Activated T-helper 17 cell treated with anti-CD3 and anti-CD28 coated beads, Interleukin-2, amount 50 U/mL, for 72 hours (primary cell): ENCODE results near the gene VTN. TPM values are rescaled to one million over a fixed set of nuclear protein-coding genes. Genes with fewer than 3 reads are reported as not detected.

Experiments
- ATAC-seq: fragments of 150-1000 bp; cut with Tn5 transposase; replicated peaks from 2 replicates; pipeline ENCODE4 v1.10.0; 2021; ENCODE audit warnings: mild to moderate bottlenecking, moderate library complexity
- H3K27ac Mint-ChIP-seq: one replicate; pipeline ENCODE4 v1.8.0; 2022; ENCODE audit warnings: mixed read lengths
- H3K27me3 Mint-ChIP-seq: one replicate; pipeline ENCODE4 v1.8.0; 2022; ENCODE audit warnings: mixed read lengths
- H3K36me3 Mint-ChIP-seq: one replicate; pipeline ENCODE4 v1.8.0; 2022; ENCODE audit warnings: low read depth, mild to moderate bottlenecking, mixed read lengths
- H3K4me1 Mint-ChIP-seq: one replicate; pipeline ENCODE4 v1.8.0; 2022; ENCODE audit warnings: mixed read lengths
- H3K4me3 Mint-ChIP-seq: one replicate; pipeline ENCODE4 v1.8.0; 2022; ENCODE audit warnings: mild to moderate bottlenecking, mixed read lengths
- H3K9me3 Mint-ChIP-seq: one replicate; pipeline ENCODE4 v1.8.0; 2022; ENCODE audit warnings: mixed read lengths
- total RNA-seq, 2 donors: library from RNA; stranded (reverse); gene quantifications; one replicate each; pipeline ENCODE4 v1.2.3, GENCODE V29; 2022

The VTN gene
- under 1 TPM; 0.16 to 0.43 TPM for total RNA-seq

DNA sequence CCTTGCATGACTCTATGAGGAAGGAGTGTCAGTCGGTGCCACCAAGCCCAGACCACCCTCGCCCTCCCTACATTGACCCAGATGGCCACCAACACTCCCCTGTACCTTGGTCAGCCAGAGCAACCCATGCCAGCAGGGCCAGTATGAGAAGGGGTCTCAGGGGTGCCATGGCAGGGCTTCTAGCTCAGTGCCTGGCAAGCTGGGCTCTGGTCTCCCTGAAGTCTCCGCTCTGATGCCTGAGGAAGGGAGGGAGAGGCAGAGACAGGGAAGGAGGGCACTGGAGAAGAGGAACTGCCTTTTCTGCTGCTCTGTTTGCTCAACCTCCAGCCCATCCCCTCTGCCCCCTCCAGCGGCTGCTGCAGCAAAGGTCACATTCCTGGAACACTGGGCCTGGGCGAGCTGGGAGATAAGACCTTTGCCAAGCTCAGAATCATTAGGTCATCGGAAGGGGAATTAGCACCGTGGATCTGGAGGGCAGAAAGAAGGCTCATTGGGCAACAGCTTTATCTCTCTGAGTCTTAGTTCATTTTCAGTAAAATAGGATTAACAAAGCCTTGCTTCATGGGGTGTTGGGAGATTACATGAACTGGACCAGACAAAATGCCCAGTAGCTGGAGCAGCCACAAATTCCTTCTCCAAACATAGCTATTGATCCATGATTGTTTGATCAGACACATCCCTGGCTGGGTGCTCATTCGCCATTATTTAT is at the start of gene VTN:
VTN (minus strand) TSS at position 273 of the 709 bp plus-strand sequence; CDS start at position 169, 104 bp downstream.
- peaks cover 25% of the 10 kb centered on the region for H3K36me3 Mint-ChIP-seq
- H3K4me1 Mint-ChIP-seq: peaks cover 7% of the 10 kb centered on the region
- H3K4me3 Mint-ChIP-seq: peak within 1 kb of the TSS; percentile 90
- no peaks in the 10 kb centered on the region for H3K9me3 Mint-ChIP-seq
- H3K27ac Mint-ChIP-seq: peak within 1 kb of the TSS; percentile 97
- no peak for ATAC-seq
- no peaks in the 10 kb centered on the region for H3K27me3 Mint-ChIP-seq

DNA sequence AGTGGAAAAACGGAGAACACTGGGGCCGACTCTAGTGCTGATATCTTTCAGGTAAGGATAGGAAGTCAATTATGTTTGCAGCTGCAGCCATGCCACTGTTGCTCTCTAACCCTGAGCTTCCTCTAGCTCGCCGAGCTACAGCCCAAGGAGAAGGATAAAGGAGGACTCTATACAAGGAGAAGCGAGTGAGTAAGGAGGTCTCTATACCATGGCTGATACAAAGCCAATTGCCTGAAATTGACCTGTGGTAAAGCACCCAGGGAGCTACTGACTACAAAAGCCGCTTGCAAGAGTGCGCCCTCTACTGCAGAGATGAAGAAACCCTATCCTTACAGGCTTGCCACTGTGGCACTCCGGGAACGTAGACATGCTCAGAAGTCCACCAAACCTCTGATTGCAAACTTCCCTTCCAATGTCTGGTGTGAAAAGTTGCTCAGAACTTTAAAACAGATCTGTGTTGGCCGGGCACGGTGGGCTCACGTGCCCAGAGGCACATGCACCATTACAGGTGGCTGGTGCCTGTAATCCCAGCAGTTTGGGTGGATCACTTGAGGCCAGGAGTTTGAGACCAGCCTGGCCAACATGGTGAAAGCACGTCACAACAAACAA is 46.7 kb upstream of the VTN start:
- Mint-ChIP-seq H3K27me3 (peaks cover 4% of the 10 kb centered on the region), H3K36me3 (no peaks in the 10 kb centered on the region), H3K27ac (no peak overlapping the region), H3K9me3 (no peaks in the 10 kb centered on the region), H3K4me3 (no peak overlapping the region), H3K4me1 (no peaks in the 10 kb centered on the region)
- peak; percentile 93 for ATAC-seq

DNA sequence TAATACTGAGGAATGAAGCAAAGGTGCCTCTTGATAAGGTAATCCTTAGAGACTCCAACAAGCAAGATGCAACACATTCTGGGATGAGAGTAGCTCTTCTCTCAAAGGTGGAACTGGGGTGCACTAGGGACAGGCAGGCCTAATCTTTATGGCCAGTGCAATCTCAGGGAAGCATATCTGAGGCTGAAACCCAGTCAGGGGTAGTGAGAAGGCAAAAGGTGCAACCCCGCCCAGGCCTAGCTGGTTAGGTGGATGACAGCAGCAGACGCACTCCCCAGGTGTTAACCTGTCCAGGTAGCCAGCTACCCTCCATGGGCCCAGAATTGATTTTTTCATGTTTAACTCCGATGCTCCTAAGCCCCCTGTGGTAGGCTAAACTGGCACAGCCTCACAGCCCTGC is 45.8 kb upstream of the VTN start:
- H3K4me1 Mint-ChIP-seq: no peaks in the 10 kb centered on the region
- H3K27ac Mint-ChIP-seq: no peak overlapping the region
- ATAC-seq: no peak
- H3K36me3 Mint-ChIP-seq: no peaks in the 10 kb centered on the region
- no peak overlapping the region for H3K4me3 Mint-ChIP-seq
- no peaks in the 10 kb centered on the region for H3K9me3 Mint-ChIP-seq
- peaks cover 4% of the 10 kb centered on the region for H3K27me3 Mint-ChIP-seq

GRCh38 chr17:28413804-28414203 is 43.7 kb upstream of the VTN start:
- Mint-ChIP-seq H3K27me3 (peaks cover 3% of the 10 kb centered on the region), H3K4me3 (no peak overlapping the region), H3K27ac (no peak overlapping the region), H3K4me1 (no peaks in the 10 kb centered on the region), H3K9me3 (no peaks in the 10 kb centered on the region), H3K36me3 (no peaks in the 10 kb centered on the region)
- no peak for ATAC-seq

DNA sequence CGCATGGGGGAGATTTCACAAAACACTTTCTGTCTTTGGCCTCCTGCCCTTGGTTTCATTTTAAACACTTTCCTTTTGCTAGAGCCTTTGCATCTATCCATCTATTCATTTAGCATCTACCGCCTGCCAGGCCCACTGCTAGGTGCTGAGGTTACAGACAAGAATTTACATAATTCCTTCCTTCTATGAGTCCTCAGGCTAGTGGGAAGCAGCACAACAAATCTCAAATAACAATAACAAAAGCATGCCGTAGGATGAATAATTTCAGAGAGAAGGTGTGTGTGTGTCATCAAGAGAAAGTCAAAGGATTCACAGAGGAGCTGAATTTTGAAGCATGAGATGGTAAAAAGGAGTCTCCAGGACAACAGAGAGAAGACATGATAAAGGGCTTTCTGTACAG is 42.0 kb upstream of the VTN start:
- Mint-ChIP-seq H3K27me3 (peaks cover 11% of the 10 kb centered on the region), H3K4me3 (no peak overlapping the region), H3K27ac (no peak overlapping the region), H3K36me3 (no peaks in the 10 kb centered on the region), H3K9me3 (no peaks in the 10 kb centered on the region), H3K4me1 (no peaks in the 10 kb centered on the region)
- ATAC-seq: no peak

- Mint-ChIP-seq H3K27me3 (peaks cover 11% of the 10 kb centered on the region), H3K4me1 (peaks cover 9% of the 10 kb centered on the region), H3K4me3 (no peak overlapping the region), H3K27ac (no peak overlapping the region), H3K9me3 (no peaks in the 10 kb centered on the region), H3K36me3 (no peaks in the 10 kb centered on the region)
- ATAC-seq: no peak
Observed at GRCh38 chr17:28407974-28408306, 37.8 kb upstream of the VTN start.

DNA sequence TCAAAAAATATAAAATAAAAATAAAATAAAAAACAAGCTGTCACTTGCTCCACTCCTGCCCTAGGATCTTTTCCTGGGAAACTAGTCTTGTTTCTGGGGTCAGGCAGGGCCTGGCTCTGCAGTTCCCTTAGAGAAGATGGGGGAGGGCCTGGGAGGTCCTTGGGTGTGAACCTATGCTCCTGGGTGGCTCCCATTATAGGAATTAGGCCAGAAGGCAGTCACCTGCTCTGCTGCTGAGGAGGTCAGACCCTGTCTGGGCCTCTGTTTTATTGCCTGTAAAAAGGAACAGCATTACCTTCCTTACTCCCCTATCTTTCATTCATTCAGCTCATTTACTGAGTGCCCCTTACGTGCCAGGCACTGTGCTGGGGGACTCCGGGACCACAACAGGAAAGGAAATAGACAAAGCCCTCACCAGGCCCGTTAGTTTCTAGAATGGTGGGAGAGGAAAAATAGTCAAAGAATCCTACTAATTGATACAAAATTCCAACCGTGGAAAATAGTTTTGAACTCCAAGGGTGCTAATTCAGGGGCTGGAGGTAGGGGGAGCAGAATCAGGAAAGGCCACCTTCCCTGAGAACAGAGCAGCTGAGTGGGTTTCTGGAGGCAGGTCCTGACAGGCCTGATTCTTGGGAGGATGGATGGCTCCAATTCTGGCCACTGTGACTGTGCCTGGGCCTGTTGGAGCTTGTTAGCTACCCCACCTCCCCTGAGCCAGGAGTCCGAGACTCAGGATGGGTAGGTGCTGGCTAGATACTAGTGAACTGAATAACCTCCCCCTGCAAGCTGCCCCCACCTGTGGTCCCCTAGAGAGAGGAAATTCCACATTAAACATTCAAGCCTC is 37.2 kb upstream of the VTN start:
- peak overlapping the region; percentile 76 for H3K4me3 Mint-ChIP-seq
- no peak overlapping the region for H3K27ac Mint-ChIP-seq
- peaks cover 11% of the 10 kb centered on the region for H3K27me3 Mint-ChIP-seq
- H3K9me3 Mint-ChIP-seq: no peaks in the 10 kb centered on the region
- no peaks in the 10 kb centered on the region for H3K36me3 Mint-ChIP-seq
- H3K4me1 Mint-ChIP-seq: peaks cover 13% of the 10 kb centered on the region
- no peak for ATAC-seq

DNA sequence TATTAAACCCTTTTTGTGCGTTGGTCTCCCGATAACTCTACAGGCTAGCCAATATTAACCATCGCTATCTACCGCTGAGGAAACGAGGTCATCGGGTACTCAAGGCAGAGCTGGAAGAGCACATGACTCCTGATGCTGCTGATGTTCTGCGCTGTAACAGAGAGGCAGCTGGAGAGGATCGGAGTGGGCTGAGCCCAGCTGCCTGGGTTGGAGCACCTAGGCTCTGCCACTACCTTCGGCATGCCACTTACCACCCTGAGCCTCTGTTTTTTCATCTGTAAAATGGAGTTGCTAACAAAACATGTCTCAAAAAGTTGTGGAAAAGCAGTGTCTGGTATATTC is 36.3 kb upstream of the VTN start:
- Mint-ChIP-seq H3K27me3 (peaks cover 11% of the 10 kb centered on the region), H3K4me1 (peaks cover 13% of the 10 kb centered on the region), H3K4me3 (peak overlapping the region; percentile 76), H3K27ac (no peak overlapping the region), H3K9me3 (no peaks in the 10 kb centered on the region), H3K36me3 (no peaks in the 10 kb centered on the region)
- peak; percentile 38 for ATAC-seq

- peak within 1 kb of the TSS; percentile 76 for H3K4me3 Mint-ChIP-seq
- ATAC-seq: peak; percentile 83
- H3K27me3 Mint-ChIP-seq: peaks cover 10% of the 10 kb centered on the region
- H3K36me3 Mint-ChIP-seq: no peaks in the 10 kb centered on the region
- no peaks in the 10 kb centered on the region for H3K9me3 Mint-ChIP-seq
- H3K4me1 Mint-ChIP-seq: peaks cover 13% of the 10 kb centered on the region
- H3K27ac Mint-ChIP-seq: peak within 1 kb of the TSS; percentile 33
Observed at GRCh38 chr17:28405632-28406472, 35.7 kb upstream of the VTN start, which contains the start of gene SLC46A1. TSS of gene SLC46A1 (minus strand) at chr17:28406212. CDS start at chr17:28406114, 98 bp downstream.

DNA sequence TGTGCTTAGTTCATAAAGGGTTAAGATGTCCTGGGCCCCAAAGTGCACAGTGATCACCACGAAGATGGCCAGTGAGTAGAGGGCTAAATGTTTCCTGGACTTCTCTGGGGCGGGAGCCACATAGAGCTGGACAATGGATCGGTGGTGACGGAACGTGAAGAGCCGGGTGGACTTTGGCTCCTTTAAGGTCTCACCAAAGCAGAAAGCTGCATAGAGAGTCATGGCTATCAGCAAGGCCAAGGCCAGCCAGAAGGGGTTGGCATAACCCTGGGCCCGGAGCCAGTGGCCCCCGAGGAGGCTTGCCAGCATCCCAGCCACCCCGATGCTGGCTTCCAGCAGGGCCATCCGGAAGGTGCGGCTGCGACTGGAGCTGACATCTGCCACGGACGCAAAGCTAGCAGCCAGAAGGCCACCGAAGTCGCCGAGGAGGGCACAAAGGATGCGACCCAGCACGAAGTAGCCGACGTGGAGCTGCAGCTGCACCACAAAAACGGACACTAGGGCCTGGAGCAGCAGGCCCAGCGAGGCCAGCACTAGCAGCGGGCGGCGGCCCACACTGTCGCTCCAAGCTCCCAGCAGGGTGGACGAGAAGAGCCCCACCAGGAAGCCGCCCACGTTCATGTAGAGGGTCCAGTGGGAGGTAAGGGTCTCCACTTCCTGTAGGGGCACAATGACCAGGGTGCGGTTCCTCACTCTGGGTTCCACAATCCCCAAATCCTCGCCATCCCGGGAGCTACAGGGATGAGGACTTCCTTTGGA is 34.9 kb upstream of the VTN start:
- peak overlapping the region; percentile 33 for H3K27ac Mint-ChIP-seq
- H3K4me3 Mint-ChIP-seq: peak overlapping the region; percentile 76
- no peak for ATAC-seq

DNA sequence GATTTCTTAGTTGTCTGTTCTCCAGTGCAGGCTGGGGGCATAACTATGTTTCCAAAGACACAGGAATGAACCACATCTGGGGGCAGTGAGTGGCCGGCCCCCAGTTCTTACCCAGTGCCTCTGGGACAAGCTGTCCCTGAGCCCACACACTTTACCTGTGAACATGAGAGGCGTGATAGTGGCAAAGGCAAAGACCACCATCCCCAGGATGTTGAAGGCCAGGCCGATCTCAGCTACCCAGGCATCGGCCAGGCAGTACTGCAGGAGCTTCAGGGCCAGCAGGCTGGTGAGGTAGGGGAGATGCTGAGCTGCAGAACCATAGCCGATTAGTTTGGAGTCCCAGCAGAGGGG is 34.3 kb upstream of the VTN start:
- no peaks in the 10 kb centered on the region for H3K36me3 Mint-ChIP-seq
- peaks cover 7% of the 10 kb centered on the region for H3K27me3 Mint-ChIP-seq
- no peak overlapping the region for H3K27ac Mint-ChIP-seq
- no peaks in the 10 kb centered on the region for H3K9me3 Mint-ChIP-seq
- H3K4me1 Mint-ChIP-seq: peaks cover 13% of the 10 kb centered on the region
- no peak for ATAC-seq
- H3K4me3 Mint-ChIP-seq: peak overlapping the region; percentile 76

More for the DNA sequence above, 34.9 kb upstream of the VTN start:
- peaks cover 13% of the 10 kb centered on the region for H3K4me1 Mint-ChIP-seq
- no peaks in the 10 kb centered on the region for H3K36me3 Mint-ChIP-seq
- peaks cover 7% of the 10 kb centered on the region for H3K27me3 Mint-ChIP-seq
- no peaks in the 10 kb centered on the region for H3K9me3 Mint-ChIP-seq

GRCh38 chr17:28404007-28404406 is 33.9 kb upstream of the VTN start:
- H3K4me3 Mint-ChIP-seq: peak overlapping the region; percentile 76
- H3K4me1 Mint-ChIP-seq: peaks cover 13% of the 10 kb centered on the region
- no peaks in the 10 kb centered on the region for H3K9me3 Mint-ChIP-seq
- H3K27me3 Mint-ChIP-seq: peaks cover 7% of the 10 kb centered on the region
- no peak for ATAC-seq
- peak overlapping the region; percentile 23 for H3K27ac Mint-ChIP-seq
- H3K36me3 Mint-ChIP-seq: no peaks in the 10 kb centered on the region

DNA sequence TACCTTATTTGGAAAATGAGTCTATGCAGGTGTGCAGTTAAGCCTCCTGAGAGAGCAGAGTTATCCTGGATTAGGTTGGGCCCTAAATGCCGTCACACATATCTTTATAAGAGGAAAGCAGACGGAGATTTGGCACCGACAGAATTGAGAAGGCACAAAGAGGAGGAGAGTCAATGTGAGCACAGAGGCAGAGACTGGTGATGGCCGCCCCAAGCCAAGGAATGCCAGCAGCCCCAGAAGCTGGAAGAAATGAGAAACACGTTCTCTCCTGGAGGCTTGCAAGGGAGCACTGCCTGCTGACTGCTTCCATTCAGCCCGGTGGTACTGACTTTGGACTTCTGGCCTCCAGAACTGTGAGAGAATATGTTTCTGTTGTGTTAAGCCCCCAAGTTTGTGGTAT is 32.7 kb upstream of the VTN start:
- no peak for ATAC-seq
- H3K27me3 Mint-ChIP-seq: no peaks in the 10 kb centered on the region

More for the DNA sequence above, 32.7 kb upstream of the VTN start:
- Mint-ChIP-seq H3K36me3 (peaks cover under 1% of the 10 kb centered on the region), H3K9me3 (no peaks in the 10 kb centered on the region), H3K27ac (peak overlapping the region; percentile 68), H3K4me3 (no peak overlapping the region), H3K4me1 (peaks cover 13% of the 10 kb centered on the region)
